ENCODE measurements around the gene H6PD. TPM values are rescaled to one million over a fixed set of nuclear protein-coding genes. Genes with fewer than 3 reads are reported as not detected.

H6PD gene
- total and polyA plus RNA-seq, 2 donors (not counting 3 experiments of a cell fraction or from before 2014, with no cell fraction given), result 24.5 to 29.0 TPM

DNA sequence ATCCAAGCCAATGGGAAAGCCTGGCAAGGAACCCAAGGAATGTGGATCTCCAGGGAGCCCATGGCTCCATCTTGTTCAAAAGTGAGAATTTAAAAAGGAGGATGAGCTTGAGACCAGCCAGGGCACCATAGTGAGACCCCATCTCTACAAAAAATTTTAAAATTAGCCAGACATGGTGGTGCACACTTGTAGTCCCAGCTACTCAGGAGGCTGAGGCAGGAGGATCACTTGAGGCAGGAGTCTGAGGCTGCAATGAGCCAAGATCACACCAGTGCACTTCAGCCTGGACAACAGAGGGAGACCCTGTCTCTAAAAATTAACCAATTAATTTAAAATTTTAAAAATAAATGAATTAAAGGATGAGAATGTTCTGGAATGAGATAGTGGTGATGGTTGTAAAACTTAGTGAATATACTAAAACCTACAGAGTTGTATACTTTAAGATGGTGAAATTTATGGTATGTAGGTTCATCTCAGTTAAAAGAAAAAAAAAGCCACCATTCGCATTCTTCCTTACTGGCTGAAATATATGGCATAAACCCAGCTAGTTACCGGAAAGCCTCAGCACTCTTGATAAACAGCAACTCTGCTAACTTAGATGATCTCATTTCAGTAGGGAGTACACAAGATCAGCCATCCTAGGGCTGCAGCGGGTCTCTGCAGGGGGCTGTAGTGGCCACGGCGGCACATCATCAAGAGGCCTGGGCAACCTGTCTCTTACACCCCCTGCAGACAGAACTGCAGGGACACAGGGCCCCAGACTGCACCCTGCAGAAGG lies 48.3 kb upstream of the H6PD start:
- H3K79me2 ChIP-seq (ENCODE audit: control insufficient read depth, insufficient read depth, low read length), result peaks cover 16% of the 10 kb centered on the region
- H3K4me1 ChIP-seq (ENCODE audit: control insufficient read depth, extremely low read depth, insufficient read depth, low read length), result peaks cover 7% of the 10 kb centered on the region
- H2AFZ ChIP-seq (ENCODE audit: low read depth, low read length), result no peak overlapping the region
- TF ChIP-seq, protein P1, sequence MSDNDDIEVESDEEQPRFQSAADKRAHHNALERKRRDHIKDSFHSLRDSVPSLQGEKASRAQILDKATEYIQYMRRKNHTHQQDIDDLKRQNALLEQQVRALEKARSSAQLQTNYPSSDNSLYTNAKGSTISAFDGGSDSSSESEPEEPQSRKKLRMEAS (IDR thresholded peaks at IDR 0.05; ENCODE audit: insufficient read depth, insufficient read length), result no peak
- TF ChIP-seq POLR2A (IDR thresholded peaks at IDR 0.05; ENCODE audit: low read depth, low read length), result no peak
- no peak for TF ChIP-seq JUN (IDR thresholded peaks at IDR 0.05; ENCODE audit: borderline replicate concordance, insufficient read depth, insufficient read length, low read depth)
- TF ChIP-seq, protein P2, sequence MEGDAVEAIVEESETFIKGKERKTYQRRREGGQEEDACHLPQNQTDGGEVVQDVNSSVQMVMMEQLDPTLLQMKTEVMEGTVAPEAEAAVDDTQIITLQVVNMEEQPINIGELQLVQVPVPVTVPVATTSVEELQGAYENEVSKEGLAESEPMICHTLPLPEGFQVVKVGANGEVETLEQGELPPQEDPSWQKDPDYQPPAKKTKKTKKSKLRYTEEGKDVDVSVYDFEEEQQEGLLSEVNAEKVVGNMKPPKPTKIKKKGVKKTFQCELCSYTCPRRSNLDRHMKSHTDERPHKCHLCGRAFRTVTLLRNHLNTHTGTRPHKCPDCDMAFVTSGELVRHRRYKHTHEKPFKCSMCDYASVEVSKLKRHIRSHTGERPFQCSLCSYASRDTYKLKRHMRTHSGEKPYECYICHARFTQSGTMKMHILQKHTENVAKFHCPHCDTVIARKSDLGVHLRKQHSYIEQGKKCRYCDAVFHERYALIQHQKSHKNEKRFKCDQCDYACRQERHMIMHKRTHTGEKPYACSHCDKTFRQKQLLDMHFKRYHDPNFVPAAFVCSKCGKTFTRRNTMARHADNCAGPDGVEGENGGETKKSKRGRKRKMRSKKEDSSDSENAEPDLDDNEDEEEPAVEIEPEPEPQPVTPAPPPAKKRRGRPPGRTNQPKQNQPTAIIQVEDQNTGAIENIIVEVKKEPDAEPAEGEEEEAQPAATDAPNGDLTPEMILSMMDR (IDR thresholded peaks at IDR 0.05; ENCODE audit: extremely low read depth in 1 of 2, insufficient read depth in 1 of 2, low read depth in 1 of 2, low read length in 2 of 2), result no peak
- no peak overlapping the region for H3K4me2 ChIP-seq (ENCODE audit: insufficient read depth, low read length)
- no peak overlapping the region for H3K9ac ChIP-seq (replicated peaks; ENCODE audit: extremely low read depth, insufficient read depth, low read length)
- H3K9me1 ChIP-seq (replicated peaks; ENCODE audit: control insufficient read depth, extremely low read depth, insufficient read depth, low read length), result no peaks in the 10 kb centered on the region
- no TSS peak for BruUV-seq (replicated peaks)
- DNase-seq (ENCODE audit: low read depth, low spot score) (no peak), FAIRE-seq (no peak)
- intact Hi-C loops (cut with micrococcal nuclease) (no loop called here), dilution Hi-C loops (cut with MboI; ENCODE audit: extremely low pct_ligation_motif_present, low sequenced_read_pairs) (no loop called here)
- H3K27me3 ChIP-seq (ENCODE audit: control insufficient read depth in 2 of 2, insufficient read depth in 2 of 2, low read length in 2 of 2), result no peaks in the 10 kb centered on the region
- no peaks in the 10 kb centered on the region for H3K9me3 ChIP-seq (replicated peaks; ENCODE audit: control insufficient read depth, insufficient read depth, low read length)
- H3K4me3 ChIP-seq (replicated peaks in 1 of 3; ENCODE audit: insufficient read depth in 1 of 3, low read depth in 1 of 3, low read length in 3 of 3), result no peak overlapping the region
- no peak overlapping the region for H3K27ac ChIP-seq (ENCODE audit: insufficient read depth, low read depth, low read length)
- CTCF ChIA-PET, result interaction anchor here (0.8 to 2.1 kb wide), 2 partner anchors 10 to 44 kb away, joined by 3 to 6 read pairs; no protein-coding TSS in a partner anchor
- POLR2A ChIA-PET, result no interaction called here
- H4K20me1 ChIP-seq (replicated peaks; ENCODE audit: control insufficient read depth, extremely low read depth, insufficient read depth, low read length), result no peaks in the 10 kb centered on the region
- H3K36me3 ChIP-seq (ENCODE audit: control insufficient read depth in 2 of 2, extremely low read depth in 1 of 2, insufficient read depth in 2 of 2, low read length in 2 of 2), result no peaks in the 10 kb centered on the region

DNA sequence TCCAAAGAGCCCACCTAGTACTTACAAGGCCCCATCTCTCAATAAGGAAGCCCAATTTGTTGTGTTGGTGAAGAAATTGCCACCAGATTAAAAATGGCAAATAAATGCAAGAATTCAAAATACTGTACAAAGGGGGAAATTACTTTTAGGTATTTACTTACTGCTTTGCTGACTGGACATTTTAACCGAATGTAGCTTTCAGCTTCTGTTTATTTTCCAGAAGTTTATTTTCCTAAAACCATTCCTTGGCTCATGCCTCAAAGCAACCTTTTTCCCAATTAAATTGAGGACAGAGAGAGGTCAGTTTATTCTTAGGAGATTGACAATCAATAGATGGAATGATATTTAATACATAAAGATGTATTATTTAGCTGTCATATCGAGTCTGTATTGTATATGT lies 47.6 kb upstream of the H6PD start:
- ChIA-PET POLR2A (no interaction called here), CTCF (interaction anchor here (0.8 to 2.1 kb wide), 5 partner anchors 10 to 182 kb away, joined by 3 to 11 read pairs (median 3); no protein-coding TSS in a partner anchor)
- Histone ChIP-seq H3K9me3 (replicated peaks; ENCODE audit: control insufficient read depth, insufficient read depth, low read length) (no peaks in the 10 kb centered on the region), H3K4me1 (ENCODE audit: control insufficient read depth, extremely low read depth, insufficient read depth, low read length) (peaks cover 7% of the 10 kb centered on the region), H3K9me1 (replicated peaks; ENCODE audit: control insufficient read depth, extremely low read depth, insufficient read depth, low read length) (no peaks in the 10 kb centered on the region), H3K4me2 (ENCODE audit: insufficient read depth, low read length) (no peak overlapping the region), H3K9ac (replicated peaks; ENCODE audit: extremely low read depth, insufficient read depth, low read length) (no peak overlapping the region), H3K27ac (ENCODE audit: insufficient read depth, low read depth, low read length) (no peak overlapping the region), H3K36me3 (ENCODE audit: control insufficient read depth in 2 of 2, extremely low read depth in 1 of 2, insufficient read depth in 2 of 2, low read length in 2 of 2) (no peaks in the 10 kb centered on the region), H3K79me2 (ENCODE audit: control insufficient read depth, insufficient read depth, low read length) (peaks cover 10% of the 10 kb centered on the region), H3K4me3 (replicated peaks in 1 of 3; ENCODE audit: insufficient read depth in 1 of 3, low read depth in 1 of 3, low read length in 3 of 3) (no peak overlapping the region), H2AFZ (ENCODE audit: low read depth, low read length) (no peak overlapping the region), H3K27me3 (ENCODE audit: control insufficient read depth in 2 of 2, insufficient read depth in 2 of 2, low read length in 2 of 2) (no peaks in the 10 kb centered on the region), H4K20me1 (replicated peaks; ENCODE audit: control insufficient read depth, extremely low read depth, insufficient read depth, low read length) (no peaks in the 10 kb centered on the region)
- FAIRE-seq (no peak), DNase-seq (ENCODE audit: low read depth, low spot score) (no peak)
- no peak for TF ChIP-seq POLR2A (IDR thresholded peaks at IDR 0.05; ENCODE audit: low read depth, low read length)
- TF ChIP-seq, protein P2 (IDR thresholded peaks at IDR 0.05; ENCODE audit: extremely low read depth in 1 of 2, insufficient read depth in 1 of 2, low read depth in 1 of 2, low read length in 2 of 2), result no peak
- no peak for TF ChIP-seq POLR2AphosphoS5 (IDR thresholded peaks at IDR 0.05; ENCODE audit: insufficient read depth, low read depth, low read length)
- no peak for TF ChIP-seq GATA2 (IDR thresholded peaks at IDR 0.05; ENCODE audit: insufficient read depth, insufficient read length, low read depth, low read length)
- dilution Hi-C loops (cut with MboI; ENCODE audit: extremely low pct_ligation_motif_present, low sequenced_read_pairs) (no loop called here), intact Hi-C loops (cut with micrococcal nuclease) (no loop called here)
- no TSS peak for BruUV-seq (replicated peaks)
